Measurements from ENCODE around the gene OR2V2. TPM values are rescaled to one million over a fixed set of nuclear protein-coding genes. Genes with fewer than 3 reads are reported as not detected.
"Not testable (repeated sequence)": the region's sequence is repeated elsewhere in the genome, so short reads cannot be mapped to it uniquely, and the experiment has no call there.

The OR2V2 gene, protein sequence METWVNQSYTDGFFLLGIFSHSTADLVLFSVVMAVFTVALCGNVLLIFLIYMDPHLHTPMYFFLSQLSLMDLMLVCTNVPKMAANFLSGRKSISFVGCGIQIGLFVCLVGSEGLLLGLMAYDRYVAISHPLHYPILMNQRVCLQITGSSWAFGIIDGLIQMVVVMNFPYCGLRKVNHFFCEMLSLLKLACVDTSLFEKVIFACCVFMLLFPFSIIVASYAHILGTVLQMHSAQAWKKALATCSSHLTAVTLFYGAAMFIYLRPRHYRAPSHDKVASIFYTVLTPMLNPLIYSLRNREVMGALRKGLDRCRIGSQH
- total RNA-seq: not detected

DNA sequence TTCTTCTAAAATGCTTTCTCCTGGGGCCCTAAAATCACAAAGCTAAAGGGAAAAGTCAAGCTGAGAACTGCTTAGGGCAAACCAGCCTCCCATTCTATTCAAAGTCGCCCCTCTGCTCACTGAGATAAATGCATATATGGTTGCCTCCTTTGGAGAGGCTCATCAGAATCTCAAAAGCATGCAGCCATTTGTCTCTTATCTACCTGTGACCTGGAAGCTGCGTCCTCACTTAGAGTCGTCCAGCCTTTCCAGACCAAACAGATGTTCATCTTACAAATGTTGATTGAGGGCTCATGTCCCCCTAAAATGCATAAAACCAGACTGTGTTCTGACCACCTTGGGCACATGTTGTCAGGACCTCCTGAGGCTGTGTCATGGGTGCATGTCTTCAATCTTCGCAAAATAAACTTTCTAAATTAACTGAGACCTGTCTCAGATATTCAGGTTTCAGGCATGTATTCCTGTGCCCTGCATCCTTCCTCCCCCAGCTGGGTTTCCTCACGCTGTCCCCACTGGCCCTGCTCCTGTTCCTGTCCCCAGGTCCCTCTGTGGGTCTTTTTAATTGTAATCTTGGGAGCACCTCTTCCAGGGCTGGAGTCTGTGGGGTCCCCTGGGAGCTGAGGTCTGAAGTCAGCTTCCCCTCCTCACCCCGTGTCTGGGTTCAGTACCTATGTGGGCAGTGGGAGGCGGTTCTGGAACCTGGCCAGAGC, at the start of gene OR2V2:
OR2V2 (plus strand) TSS at position 660 of the 710 bp plus-strand sequence. CDS start 7,357 bp downstream, outside the sequence.
- H3K27me3 ChIP-seq (ENCODE audit: insufficient read depth, low read length): peaks cover 15% of the 10 kb centered on the region
- not testable (repeated sequence) for H3K4me3 ChIP-seq (ENCODE audit: low read length); H3K4me1 ChIP-seq (ENCODE audit: insufficient read depth, low read length); H3K9me3 ChIP-seq (ENCODE audit: low read depth, low read length)

DNA sequence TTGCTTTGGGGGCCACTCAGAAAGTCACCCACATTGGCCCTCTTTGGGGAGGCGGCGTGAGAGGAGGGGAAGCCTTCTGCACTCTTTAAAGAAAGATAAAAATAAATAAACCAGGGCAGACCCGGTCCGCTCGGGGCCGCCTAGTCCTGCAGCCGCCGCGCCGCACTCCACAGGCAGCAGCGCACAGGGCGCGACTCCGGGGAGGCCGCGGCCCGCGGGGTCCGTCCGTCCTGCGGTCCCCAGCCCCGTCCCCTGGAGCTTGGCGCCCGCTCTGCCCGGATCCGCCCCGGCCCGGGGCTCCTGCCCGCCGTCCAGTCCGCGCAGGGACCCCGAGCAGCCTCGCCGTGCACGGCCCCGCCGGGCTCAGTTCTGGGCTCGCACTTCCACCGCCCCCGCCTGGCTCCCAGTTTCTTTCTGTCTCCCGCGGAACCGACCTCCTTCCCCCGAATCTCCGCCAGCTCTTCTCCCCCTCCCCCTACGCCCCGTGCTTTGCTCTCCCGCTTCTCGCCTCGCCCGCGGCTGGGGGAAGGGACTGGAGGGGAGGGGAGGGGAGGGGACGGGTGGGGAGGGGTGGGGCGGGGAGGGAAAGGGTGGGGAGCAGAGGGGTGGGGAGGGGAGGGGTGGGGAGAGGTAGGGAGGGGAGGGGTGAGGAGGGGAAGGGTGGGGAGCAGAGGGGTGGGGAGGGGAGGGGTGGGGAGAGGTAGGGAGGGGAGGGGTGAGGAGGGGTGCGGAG, 49.5 kb upstream of the OR2V2 start:
- H3K27me3 ChIP-seq (ENCODE audit: insufficient read depth, low read length): peaks cover 24% of the 10 kb centered on the region
- H3K4me3 ChIP-seq (ENCODE audit: low read length); H3K9me3 ChIP-seq (ENCODE audit: low read depth, low read length); H3K4me1 ChIP-seq (ENCODE audit: insufficient read depth, low read length): not testable (repeated sequence)

DNA sequence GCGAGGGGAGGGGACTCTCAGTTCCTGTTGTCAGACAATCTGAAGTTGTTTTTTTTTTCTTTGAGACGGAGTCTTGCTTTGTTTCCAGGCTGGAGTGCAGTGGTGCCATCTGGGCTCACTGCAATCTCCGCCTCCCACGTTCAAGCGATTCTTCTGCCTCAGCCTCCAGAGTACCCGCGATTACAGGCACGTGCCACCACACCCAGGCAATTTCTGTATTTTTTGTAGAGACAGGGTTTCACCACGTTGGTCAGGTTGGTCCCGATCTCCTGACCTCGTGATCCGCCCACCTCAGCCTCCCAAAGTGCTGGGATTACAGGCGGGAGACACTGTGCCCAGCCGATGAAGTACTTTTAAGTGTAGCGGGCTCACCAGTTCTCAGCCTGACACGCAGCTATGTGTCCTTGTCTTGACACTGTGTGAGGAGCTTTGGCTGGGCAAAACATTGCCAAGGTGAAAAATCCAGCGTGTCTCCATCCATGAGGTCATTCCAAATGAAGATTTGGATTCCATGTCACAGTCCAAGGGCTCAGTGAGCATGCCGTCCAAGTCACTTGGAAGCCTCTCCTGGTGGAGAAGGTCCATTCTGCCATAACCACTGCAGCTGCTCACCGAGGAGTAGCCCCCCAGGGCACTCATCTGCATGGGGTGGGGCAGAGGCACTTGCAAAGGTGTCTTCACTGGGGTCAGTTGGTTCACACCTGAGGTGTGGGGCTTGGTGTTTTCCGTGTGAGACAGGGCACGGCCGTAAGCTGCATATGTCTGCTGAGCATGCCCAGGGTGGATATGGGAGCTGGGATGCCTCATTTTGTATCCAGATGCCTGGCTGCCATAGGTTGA, 48.4 kb upstream of the OR2V2 start:
- H3K27me3 ChIP-seq (ENCODE audit: insufficient read depth, low read length): peaks cover 18% of the 10 kb centered on the region
- H3K4me3 ChIP-seq (ENCODE audit: low read length): no peak overlapping the region
- H3K9me3 ChIP-seq (ENCODE audit: low read depth, low read length): no peaks in the 10 kb centered on the region
- no peaks in the 10 kb centered on the region for H3K4me1 ChIP-seq (ENCODE audit: insufficient read depth, low read length)

DNA sequence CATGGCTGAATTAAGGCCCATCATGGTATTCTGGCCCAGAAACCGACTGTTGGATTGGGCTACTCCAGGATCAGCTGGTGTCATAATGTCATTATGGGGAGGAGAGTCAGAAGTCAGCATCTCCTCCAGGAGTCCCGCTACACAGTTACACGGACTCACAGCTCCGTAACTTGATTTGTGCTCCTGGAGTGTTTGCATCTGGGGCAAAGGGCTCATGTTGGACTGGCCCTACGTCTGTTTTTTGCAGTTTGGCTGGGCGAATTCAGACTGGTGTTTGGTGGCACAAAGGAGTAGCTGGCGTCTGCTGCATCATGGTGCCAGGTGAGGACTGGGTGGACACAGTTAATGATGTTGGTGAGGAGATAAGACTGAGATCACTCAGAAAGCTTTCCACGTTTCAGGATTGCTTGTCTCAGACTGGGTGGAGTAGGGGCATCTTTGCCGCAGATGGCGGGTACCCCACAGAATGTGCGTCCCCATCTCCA, 47.7 kb upstream of the OR2V2 start:
- Histone ChIP-seq H3K4me3 (ENCODE audit: low read length) (no peak overlapping the region), H3K27me3 (ENCODE audit: insufficient read depth, low read length) (peaks cover 23% of the 10 kb centered on the region), H3K4me1 (ENCODE audit: insufficient read depth, low read length) (no peaks in the 10 kb centered on the region), H3K9me3 (ENCODE audit: low read depth, low read length) (no peaks in the 10 kb centered on the region)

DNA sequence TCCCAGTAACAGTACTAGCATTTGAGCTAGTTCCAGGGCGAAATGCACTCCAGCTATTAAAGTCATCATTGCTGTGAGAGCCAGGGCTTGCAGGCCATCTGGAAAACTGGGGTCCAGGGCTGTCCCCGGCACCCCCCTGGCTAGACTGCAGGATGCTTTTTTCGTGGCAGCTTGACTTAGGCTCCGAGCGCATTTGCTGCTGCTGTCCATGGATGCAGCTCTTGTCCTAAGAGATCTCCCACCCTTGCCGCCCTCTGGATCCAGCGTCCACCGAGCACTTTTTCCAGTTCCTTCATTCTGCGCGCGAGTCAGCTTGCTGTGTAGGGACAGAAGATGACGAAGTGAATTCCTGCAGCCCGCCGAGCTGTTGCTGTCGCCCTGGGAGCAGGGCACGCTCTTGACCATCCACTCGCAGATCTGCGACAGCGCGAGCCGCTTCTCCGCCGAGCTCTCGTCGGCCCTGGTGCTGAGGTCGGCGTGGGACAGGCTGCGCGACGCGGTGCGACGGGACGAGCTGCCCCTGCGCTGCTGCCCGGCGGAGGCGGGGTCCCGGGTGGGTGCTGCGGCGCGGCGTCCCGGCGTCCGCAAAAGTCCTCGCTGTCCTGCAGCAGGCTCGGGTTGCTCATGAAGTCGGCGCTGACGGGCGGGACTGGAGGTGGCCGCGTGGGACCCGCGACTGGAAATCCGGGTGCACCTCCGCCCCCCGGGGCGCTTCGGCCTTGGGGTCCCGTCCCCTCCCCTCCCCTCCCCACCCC, 47.1 kb upstream of the OR2V2 start:
- Histone ChIP-seq H3K4me1 (ENCODE audit: insufficient read depth, low read length) (no peaks in the 10 kb centered on the region), H3K27me3 (ENCODE audit: insufficient read depth, low read length) (peaks cover 23% of the 10 kb centered on the region), H3K9me3 (ENCODE audit: low read depth, low read length) (no peaks in the 10 kb centered on the region), H3K4me3 (ENCODE audit: low read length) (no peak overlapping the region)

DNA sequence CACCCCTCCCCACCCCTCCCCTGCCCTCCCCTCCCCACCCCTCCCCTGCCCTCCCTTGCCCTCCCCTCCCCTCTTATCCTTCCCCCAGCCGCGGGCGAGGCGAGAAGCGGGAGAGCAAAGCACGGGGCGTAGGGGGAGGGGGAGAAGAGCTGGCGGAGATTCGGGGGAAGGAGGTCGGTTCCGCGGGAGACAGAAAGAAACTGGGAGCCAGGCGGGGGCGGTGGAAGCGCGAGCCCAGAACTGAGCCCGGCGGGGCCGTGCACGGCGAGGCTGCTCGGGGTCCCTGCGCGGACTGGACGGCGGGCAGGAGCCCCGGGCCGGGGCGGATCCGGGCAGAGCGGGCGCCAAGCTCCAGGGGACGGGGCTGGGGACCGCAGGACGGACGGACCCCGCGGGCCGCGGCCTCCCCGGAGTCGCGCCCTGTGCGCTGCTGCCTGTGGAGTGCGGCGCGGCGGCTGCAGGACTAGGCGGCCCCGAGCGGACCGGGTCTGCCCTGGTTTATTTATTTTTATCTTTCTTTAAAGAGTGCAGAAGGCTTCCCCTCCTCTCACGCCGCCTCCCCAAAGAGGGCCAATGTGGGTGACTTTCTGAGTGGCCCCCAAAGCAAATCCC, 46.2 kb upstream of the OR2V2 start:
- H3K27me3 ChIP-seq (ENCODE audit: insufficient read depth, low read length): peaks cover 26% of the 10 kb centered on the region
- H3K9me3 ChIP-seq (ENCODE audit: low read depth, low read length); H3K4me1 ChIP-seq (ENCODE audit: insufficient read depth, low read length); H3K4me3 ChIP-seq (ENCODE audit: low read length): not testable (repeated sequence)

DNA sequence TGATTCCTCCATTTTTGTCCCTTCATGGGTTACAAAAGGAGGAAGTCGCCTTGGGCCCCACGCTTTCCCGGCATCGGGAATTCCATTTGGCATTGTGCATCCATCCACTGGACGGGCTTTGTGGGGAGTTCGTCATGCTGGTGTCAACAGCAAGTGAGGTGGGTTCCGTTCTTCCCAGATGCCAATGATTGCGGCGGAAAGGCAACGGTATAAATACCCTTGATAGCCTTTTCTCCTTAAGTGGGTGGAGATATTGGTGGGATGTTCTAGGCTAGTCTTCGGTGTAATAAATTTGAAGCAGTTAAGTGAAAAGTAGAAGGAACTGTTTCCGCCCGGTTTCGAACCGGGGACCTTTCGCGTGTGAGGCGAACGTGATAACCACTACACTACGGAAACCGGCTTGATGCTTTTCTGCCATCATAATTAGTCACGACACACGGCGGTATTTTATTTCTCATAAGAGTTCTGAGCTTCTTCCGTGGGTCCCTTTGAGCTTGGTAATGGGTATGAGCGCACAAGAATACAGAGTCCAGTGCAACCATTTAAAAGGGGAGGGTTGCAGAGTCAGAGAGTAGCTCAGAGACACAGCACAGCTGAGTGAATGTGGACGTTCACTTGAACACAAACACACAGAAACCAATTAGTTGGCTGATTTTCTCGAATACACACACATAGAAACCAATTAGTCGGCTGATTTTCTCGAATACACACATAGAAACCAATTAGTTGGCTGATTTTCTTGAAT, 45.3 kb upstream of the OR2V2 start:
- H3K9me3 ChIP-seq (ENCODE audit: low read depth, low read length); H3K4me1 ChIP-seq (ENCODE audit: insufficient read depth, low read length); H3K4me3 ChIP-seq (ENCODE audit: low read length): not testable (repeated sequence)
- peaks cover 26% of the 10 kb centered on the region for H3K27me3 ChIP-seq (ENCODE audit: insufficient read depth, low read length)

DNA sequence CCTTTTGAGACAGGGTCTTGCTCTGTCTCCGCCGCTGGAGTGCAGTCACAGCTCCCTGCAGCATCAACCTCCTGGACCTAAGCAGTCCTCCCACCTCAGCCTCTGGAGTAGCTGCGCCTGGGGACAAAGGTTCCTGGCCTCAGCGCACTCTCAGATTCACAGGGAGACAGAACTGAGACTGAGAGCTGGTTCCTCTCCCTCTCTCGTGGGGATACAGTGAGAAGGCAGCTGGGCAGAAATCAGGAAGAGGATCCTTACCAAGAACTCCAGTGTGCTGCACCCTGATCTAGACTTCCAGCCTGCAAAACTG, 43.2 kb upstream of the OR2V2 start:
- H3K4me3 ChIP-seq (ENCODE audit: low read length); H3K9me3 ChIP-seq (ENCODE audit: low read depth, low read length); H3K4me1 ChIP-seq (ENCODE audit: insufficient read depth, low read length): not testable (repeated sequence)
- peaks cover 26% of the 10 kb centered on the region for H3K27me3 ChIP-seq (ENCODE audit: insufficient read depth, low read length)

DNA sequence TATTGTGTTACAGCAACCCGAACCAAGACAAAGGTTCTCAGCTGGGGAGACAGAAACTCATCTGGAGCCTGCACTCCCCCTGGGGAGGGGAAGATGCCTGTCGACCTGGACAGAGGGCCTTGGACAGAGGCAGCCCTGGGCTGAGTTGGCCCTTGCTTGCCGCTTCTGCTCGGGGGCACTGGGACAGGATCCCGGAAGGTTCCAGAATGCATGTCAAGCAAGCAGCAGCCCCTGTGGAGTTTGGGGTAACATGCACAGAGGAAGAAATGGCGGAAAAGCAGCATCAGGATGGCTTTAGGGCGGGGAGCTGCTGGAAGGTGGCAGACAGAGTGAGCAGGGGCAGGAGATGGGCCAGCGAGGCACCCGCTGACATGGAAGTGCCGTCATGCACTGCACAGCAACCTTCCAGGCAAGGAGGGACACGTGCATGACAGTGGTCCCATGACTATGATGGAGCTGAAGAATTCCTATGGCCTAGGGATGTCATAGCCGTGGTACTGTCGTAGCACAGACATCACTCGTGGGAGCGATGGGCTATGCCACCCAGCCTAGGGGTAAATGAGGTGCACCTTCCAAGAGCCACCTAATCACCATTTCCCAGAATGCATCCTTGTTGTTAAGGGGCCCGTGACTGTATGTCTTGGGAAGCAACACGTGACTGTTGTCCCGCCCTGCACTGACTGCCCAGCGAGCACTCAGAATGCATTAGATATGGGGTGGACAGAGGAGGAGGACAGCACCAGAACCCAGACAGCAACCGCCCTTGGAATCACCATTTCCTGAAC, 42.6 kb upstream of the OR2V2 start:
- not testable (repeated sequence) for H3K4me3 ChIP-seq (ENCODE audit: low read length); H3K4me1 ChIP-seq (ENCODE audit: insufficient read depth, low read length); H3K9me3 ChIP-seq (ENCODE audit: low read depth, low read length)
- H3K27me3 ChIP-seq (ENCODE audit: insufficient read depth, low read length): peaks cover 20% of the 10 kb centered on the region

DNA sequence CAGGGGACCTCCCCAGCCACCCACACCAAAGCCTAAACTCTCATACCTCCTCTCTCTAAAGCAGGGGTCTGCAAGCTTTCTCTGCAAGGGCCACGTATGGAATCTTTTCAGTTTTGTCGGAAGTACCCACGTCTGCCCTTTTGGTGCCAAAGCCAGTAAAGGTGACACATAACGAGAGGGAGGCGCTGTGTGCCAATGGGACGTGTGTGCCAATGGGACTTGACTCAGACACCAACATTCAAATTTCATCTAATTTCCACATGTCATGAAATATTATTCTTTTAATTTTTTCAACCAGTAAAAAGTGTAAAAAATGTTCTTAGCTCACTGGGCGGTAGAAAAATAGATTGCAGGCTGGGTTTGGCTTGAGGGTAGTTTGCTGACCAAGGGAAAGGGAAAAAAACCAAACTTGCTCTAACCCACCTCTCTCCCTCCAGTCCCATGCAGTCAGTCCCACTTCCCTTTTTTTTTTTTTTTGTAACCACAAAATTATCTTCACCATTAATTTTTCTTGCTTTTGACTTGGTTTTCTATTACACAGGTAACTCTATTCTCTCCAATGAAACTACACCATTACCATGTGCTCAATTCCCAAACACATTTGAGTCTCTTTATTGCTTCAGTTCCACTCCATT, 41.9 kb upstream of the OR2V2 start:
- Histone ChIP-seq H3K9me3 (ENCODE audit: low read depth, low read length) (no peaks in the 10 kb centered on the region), H3K4me3 (ENCODE audit: low read length) (no peak overlapping the region), H3K4me1 (ENCODE audit: insufficient read depth, low read length) (no peaks in the 10 kb centered on the region), H3K27me3 (ENCODE audit: insufficient read depth, low read length) (peaks cover 13% of the 10 kb centered on the region)

DNA sequence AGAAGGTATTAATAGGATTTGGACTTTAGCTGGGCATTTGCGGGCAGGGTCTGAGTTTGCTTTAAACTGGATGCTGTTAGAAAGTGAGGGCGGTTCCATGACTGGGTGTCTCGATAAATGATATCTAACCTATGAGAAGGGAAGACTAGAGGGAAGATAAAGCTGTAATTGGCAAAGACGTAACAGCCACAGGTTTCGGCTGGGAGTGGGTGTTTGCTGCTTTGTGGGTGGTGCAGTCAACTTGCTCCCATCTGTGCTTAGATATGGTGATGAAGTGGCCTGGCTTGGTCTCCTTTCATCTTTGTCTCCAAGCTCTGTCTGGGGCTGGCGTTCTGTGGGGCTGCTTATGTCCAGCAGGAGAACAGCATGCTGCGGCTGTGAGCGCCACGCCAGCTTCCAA, 39.7 kb upstream of the OR2V2 start:
- Histone ChIP-seq H3K27me3 (ENCODE audit: insufficient read depth, low read length) (peaks cover 13% of the 10 kb centered on the region), H3K4me1 (ENCODE audit: insufficient read depth, low read length) (no peaks in the 10 kb centered on the region), H3K9me3 (ENCODE audit: low read depth, low read length) (no peaks in the 10 kb centered on the region), H3K4me3 (ENCODE audit: low read length) (no peak overlapping the region)

DNA sequence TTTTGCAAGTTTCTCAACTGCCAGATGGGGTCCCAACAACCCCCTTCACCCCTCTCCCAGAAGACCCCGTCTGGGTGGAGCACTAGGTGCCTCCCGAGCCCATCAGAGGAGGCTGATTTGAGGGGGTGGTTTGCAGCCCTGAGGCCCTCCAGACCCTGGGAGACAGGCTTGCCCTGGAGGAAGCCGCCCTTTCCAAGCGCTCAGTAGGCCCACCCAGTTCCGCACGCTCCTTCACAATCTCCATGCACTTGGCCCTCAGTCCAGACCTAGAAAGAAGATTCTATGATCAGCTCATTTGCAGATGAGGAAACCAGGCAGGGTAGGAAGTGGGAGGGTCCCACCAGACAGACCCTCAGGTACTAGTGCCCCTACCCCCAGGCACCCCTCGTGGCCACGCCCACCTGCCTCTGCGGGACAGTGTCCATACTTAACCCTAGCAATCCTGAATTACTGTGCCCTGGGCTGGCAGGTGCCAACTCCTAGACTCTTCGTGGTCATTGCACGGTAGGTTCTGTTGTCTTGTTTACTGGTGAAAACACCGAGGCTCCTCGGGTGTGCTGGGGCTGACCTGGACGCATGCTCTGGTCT, 38.7 kb upstream of the OR2V2 start:
- H3K4me3 ChIP-seq (ENCODE audit: low read length): no peak overlapping the region
- H3K27me3 ChIP-seq (ENCODE audit: insufficient read depth, low read length): peaks cover 15% of the 10 kb centered on the region
- no peaks in the 10 kb centered on the region for H3K9me3 ChIP-seq (ENCODE audit: low read depth, low read length)
- H3K4me1 ChIP-seq (ENCODE audit: insufficient read depth, low read length): no peaks in the 10 kb centered on the region

All from mononuclear cell (primary cell).